K562 (cell line): ENCODE measurements around the gene ZNF69. TPM values are rescaled to one million over a fixed set of nuclear protein-coding genes. Genes with fewer than 3 reads are reported as not detected.

Source experiments
- ATAC-seq: fragments of 200-7000 bp; cut with Tn5 transposase; 3 replicates; pipeline ENCODE4 v1.9.1; 2020; ENCODE audit warnings: moderate library complexity
- BruUV-seq: library from RNA; stranded (reverse); fragments of 400-500 nt; replicated peaks from 2 replicates; lab custom pipeline; 2021; lab: Mats Ljungman, UMichigan
- CTCF ChIA-PET: fragments of 300-600 bp; formaldehyde crosslinking; extraction: SDS; loops from one replicate; lab custom pipeline; 2021; ENCODE audit warnings: low intra/inter-chr PET ratio; lab: Yijun Ruan, JAX
- POLR2A ChIA-PET: fragments of 300-600, 350-650 bp; sonication (Branson Sonifier 250); formaldehyde crosslinking; extraction: SDS; loops from one replicate; lab custom pipeline; 2021; ENCODE audit warnings: antibody characterized with exemption, inconsistent platforms; lab: Yijun Ruan, JAX
- DNase-seq, 4 experiments: peaks; one replicate each; pipeline versions ENCODE4 v3.0.0 to v3.0.0-alpha.2; 2011 to 2018; ENCODE audit warnings: low spot score in 3 of 4, mixed read lengths in 3 of 4; ENCODE audit errors: extremely low read depth in 1 of 4
- FAIRE-seq: peaks from 2 replicates; lab custom pipeline; 2011; peaks lifted over from hg19 to GRCh38; lab: Jason Lieb, UNC
- H2AFZ ChIP-seq: 2 replicates; pipeline ENCODE4 v1.6.0; 2011; ENCODE audit warnings: low read depth, low read length, control low read depth, inconsistent platforms
- H3K27ac ChIP-seq: fragments of 200-600 bp; 3 replicates; pipeline ENCODE4 v1.8.0; 2011; ENCODE audit warnings: low read depth, mild to moderate bottlenecking, control low read depth, inconsistent platforms, low read length, moderate library complexity, mixed read lengths; ENCODE audit errors: extremely low read depth
- H3K27me3 ChIP-seq, 2 experiments: fragments of 300-600 bp in 1 of 2; 2 replicates in 1 of 2; 3 replicates in 1 of 2; pipeline versions ENCODE4 v1.6.0 to v1.8.0; 2011; ENCODE audit warnings: inconsistent platforms in 2 of 2, low read length in 2 of 2, mild to moderate bottlenecking in 1 of 2, mixed read lengths in 1 of 2, moderate library complexity in 1 of 2; ENCODE audit not compliant: control insufficient read depth in 2 of 2, insufficient read depth in 2 of 2
- H3K36me3 ChIP-seq: fragments of 300-600 bp; 3 replicates; pipeline ENCODE4 v1.8.0; 2011; ENCODE audit warnings: mild to moderate bottlenecking, low read length, inconsistent platforms; ENCODE audit not compliant: control insufficient read depth, insufficient read depth
- H3K4me1 ChIP-seq, 2 experiments: fragments of 200-600 bp in 1 of 2; replicated peaks in 1 of 2; 2 replicates in 1 of 2; 3 replicates in 1 of 2; pipeline versions ENCODE4 v1.5.1 to v1.8.0; 2011; ENCODE audit warnings: inconsistent platforms in 2 of 2, low read length in 2 of 2, mild to moderate bottlenecking in 1 of 2, mixed read lengths in 1 of 2, moderate library complexity in 1 of 2; ENCODE audit not compliant: control insufficient read depth in 2 of 2, insufficient read depth in 2 of 2
- H3K4me2 ChIP-seq: 2 replicates; pipeline ENCODE4 v1.6.1; 2011; ENCODE audit warnings: low read length, control low read depth, inconsistent platforms, mixed read lengths; ENCODE audit not compliant: insufficient read depth
- H3K4me3 ChIP-seq: fragments of 200-600 bp; sonication (generic), shearing (Covaris generic); 2 replicates; pipeline ENCODE4 v1.5.1; 2016; ENCODE audit warnings: control low read depth, inconsistent platforms
- H3K79me2 ChIP-seq: fragments of 200-600 bp; 3 replicates; pipeline ENCODE4 v1.8.0; 2011; ENCODE audit warnings: low read length, inconsistent platforms; ENCODE audit not compliant: control insufficient read depth, insufficient read depth
- H3K9ac ChIP-seq, 2 experiments: 2 replicates each; pipeline versions ENCODE4 v1.6.0 to v1.6.1; 2011; ENCODE audit warnings: low read depth in 2 of 2, low read length in 2 of 2, control low read depth in 1 of 2, inconsistent platforms in 1 of 2, mild to moderate bottlenecking in 1 of 2, mixed read lengths in 1 of 2; ENCODE audit not compliant: insufficient read depth in 1 of 2
- H3K9me1 ChIP-seq: one replicate; pipeline ENCODE4 v1.6.0; 2011; ENCODE audit warnings: inconsistent platforms, mild to moderate bottlenecking, low read length, moderate library complexity; ENCODE audit not compliant: control insufficient read depth, insufficient read depth
- H3K9me3 ChIP-seq: replicated peaks from 2 replicates; pipeline ENCODE4 v1.5.1; 2011; ENCODE audit warnings: low read depth, low read length, inconsistent platforms; ENCODE audit not compliant: control insufficient read depth, insufficient read depth
- H4K20me1 ChIP-seq: replicated peaks from 2 replicates; pipeline ENCODE4 v1.6.1; 2011; ENCODE audit warnings: low read length, inconsistent platforms, mixed read lengths; ENCODE audit not compliant: control insufficient read depth, insufficient read depth
- MAFG ChIP-seq: fragments of 450-650 bp; conservative IDR thresholded peaks from 2 replicates; pipeline ENCODE4 v1.6.1; 2016; ENCODE audit warnings: missing genetic modification characterization, missing compliant biosample characterization
- MTA3 ChIP-seq: fragments of 450-650 bp; formaldehyde crosslinking; IDR thresholded peaks from 2 replicates; pipeline ENCODE4 v1.6.1; 2017; ENCODE audit warnings: mild to moderate bottlenecking, borderline replicate concordance
- TRIM28 ChIP-seq: fragments of 450-650 bp; IDR thresholded peaks from 2 replicates; pipeline ENCODE4 v1.6.1; 2017
- ZNF384 ChIP-seq: IDR thresholded peaks from 2 replicates; pipeline ENCODE4 v1.6.1; 2012; ENCODE audit warnings: low read depth, low read length, improper control_type of control experiment
- ZNF589 ChIP-seq: fragments of 200-800 bp; sonication (Bioruptor generic); IDR thresholded peaks from 2 replicates; pipeline ENCODE4 v1.6.1; 2016; ENCODE audit warnings: low read depth, missing genetic modification characterization, missing compliant biosample characterization
- ZNF79 ChIP-seq: fragments of 250-450 bp; sonication (Bioruptor Pico); IDR thresholded peaks from 2 replicates; pipeline ENCODE4 v1.4.0; 2020; ENCODE audit warnings: low read depth, mild to moderate bottlenecking, moderate library complexity
- WGBS: fragments of 100-300 bp; shearing (Covaris generic); methylation state at CpG from one replicate; pipeline ENCODE4 v1.1.6; 2016; ENCODE audit warnings: low coverage, mixed read lengths; ENCODE audit not compliant: insufficient coverage; ENCODE audit errors: missing lambda C conversion rate; 5-methylcytosine and 5-hydroxymethylcytosine counted together
- in situ Hi-C: fragments of 300-500 bp; cut with MboI; formaldehyde crosslinking; loops from 4 replicates; pipeline ENCODE4 v1.15.0; 2018; ENCODE audit warnings: inconsistent platforms, mixed read lengths
- intact Hi-C: fragments of 100-400 bp; cut with micrococcal nuclease; formaldehyde crosslinking; loops from 2 replicates; pipeline ENCODE4 v1.14.2; 2022
- polyA plus RNA-seq, 8 experiments: library from polyadenylated mRNA; depleted of rRNA in 4 of 8; stranded (reverse) in 5 of 8; unstranded in 3 of 8; fragments of >200 nt; fragmentation: Nextera tagmentation in 2 of 8; fragmentation: Illumina TruSeq in 1 of 8; extraction: Ambion mirVana in 2 of 8; extraction: Trizol in 1 of 8; gene quantifications; 2 replicates each; pipeline versions ENCODE4 v1.2.1 to v1.2.3, GENCODE V29; 2011 to 2014; ENCODE audit warnings: inconsistent platforms in 1 of 8, missing spikeins in 1 of 8
- total RNA-seq, 7 experiments: library from RNA; depleted of rRNA in 6 of 7; stranded (reverse); fragments of >200 nt in 6 of 7; fragmentation: Illumina TruSeq in 2 of 7; extraction: Trizol in 2 of 7; gene quantifications; 2 replicates each; pipeline versions ENCODE4 v1.2.1 to v1.2.3, GENCODE V29; 2011 to 2021; ENCODE audit warnings: low replicate concordance in 1 of 7
- TF ChIP-seq, protein P1 (sequence below), 2 experiments: IDR thresholded peaks; 2 replicates each; pipeline ENCODE4 v1.6.1; 2012; ENCODE audit warnings: improper control_type of control experiment in 2 of 2, low read depth in 2 of 2, low read length in 2 of 2, borderline replicate concordance in 1 of 2
- TF ChIP-seq, protein P2 (sequence below): sonication (generic); formaldehyde crosslinking; IDR thresholded peaks from 2 replicates; pipeline ENCODE4 v1.8.1; 2023; ENCODE audit warnings: mild to moderate bottlenecking, missing genetic modification reagents

The ZNF69 gene
- total and polyA plus RNA-seq, 9 of the 15 experiments (the other 6 are each of a cell fraction or from before 2014, with no cell fraction given), result 2.3 to 5.4 (median 3.6) TPM

DNA sequence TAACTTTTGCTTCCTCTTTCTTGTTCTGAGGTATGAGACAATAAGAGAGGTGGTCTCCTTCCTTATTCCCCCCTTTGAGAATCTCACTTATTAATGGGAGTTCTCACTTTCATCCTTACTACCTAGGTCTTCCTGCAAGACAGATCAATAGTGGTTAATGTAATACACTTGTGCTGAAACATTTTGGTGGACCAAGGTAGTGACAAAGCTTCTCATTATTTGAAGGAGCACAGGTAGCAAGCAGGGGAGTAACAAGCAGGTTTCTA lies 55.2 kb downstream of the ZNF69 start (continued):
- TF ChIP-seq, protein P1, sequence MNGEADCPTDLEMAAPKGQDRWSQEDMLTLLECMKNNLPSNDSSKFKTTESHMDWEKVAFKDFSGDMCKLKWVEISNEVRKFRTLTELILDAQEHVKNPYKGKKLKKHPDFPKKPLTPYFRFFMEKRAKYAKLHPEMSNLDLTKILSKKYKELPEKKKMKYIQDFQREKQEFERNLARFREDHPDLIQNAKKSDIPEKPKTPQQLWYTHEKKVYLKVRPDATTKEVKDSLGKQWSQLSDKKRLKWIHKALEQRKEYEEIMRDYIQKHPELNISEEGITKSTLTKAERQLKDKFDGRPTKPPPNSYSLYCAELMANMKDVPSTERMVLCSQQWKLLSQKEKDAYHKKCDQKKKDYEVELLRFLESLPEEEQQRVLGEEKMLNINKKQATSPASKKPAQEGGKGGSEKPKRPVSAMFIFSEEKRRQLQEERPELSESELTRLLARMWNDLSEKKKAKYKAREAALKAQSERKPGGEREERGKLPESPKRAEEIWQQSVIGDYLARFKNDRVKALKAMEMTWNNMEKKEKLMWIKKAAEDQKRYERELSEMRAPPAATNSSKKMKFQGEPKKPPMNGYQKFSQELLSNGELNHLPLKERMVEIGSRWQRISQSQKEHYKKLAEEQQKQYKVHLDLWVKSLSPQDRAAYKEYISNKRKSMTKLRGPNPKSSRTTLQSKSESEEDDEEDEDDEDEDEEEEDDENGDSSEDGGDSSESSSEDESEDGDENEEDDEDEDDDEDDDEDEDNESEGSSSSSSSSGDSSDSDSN (IDR thresholded peaks at IDR 0.05; ENCODE audit: borderline replicate concordance in 1 of 2, low read depth in 2 of 2, low read length in 2 of 2), result no peak
- TF ChIP-seq ZNF589 (CRISPR knock-in tag) (no peak), ZNF384 (no peak), TRIM28 (peak; percentile 93)
- TF ChIP-seq, protein P2, sequence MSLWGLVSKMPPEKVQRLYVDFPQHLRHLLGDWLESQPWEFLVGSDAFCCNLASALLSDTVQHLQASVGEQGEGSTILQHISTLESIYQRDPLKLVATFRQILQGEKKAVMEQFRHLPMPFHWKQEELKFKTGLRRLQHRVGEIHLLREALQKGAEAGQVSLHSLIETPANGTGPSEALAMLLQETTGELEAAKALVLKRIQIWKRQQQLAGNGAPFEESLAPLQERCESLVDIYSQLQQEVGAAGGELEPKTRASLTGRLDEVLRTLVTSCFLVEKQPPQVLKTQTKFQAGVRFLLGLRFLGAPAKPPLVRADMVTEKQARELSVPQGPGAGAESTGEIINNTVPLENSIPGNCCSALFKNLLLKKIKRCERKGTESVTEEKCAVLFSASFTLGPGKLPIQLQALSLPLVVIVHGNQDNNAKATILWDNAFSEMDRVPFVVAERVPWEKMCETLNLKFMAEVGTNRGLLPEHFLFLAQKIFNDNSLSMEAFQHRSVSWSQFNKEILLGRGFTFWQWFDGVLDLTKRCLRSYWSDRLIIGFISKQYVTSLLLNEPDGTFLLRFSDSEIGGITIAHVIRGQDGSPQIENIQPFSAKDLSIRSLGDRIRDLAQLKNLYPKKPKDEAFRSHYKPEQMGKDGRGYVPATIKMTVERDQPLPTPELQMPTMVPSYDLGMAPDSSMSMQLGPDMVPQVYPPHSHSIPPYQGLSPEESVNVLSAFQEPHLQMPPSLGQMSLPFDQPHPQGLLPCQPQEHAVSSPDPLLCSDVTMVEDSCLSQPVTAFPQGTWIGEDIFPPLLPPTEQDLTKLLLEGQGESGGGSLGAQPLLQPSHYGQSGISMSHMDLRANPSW (CRISPR knock-in tag), result no peak

DNA sequence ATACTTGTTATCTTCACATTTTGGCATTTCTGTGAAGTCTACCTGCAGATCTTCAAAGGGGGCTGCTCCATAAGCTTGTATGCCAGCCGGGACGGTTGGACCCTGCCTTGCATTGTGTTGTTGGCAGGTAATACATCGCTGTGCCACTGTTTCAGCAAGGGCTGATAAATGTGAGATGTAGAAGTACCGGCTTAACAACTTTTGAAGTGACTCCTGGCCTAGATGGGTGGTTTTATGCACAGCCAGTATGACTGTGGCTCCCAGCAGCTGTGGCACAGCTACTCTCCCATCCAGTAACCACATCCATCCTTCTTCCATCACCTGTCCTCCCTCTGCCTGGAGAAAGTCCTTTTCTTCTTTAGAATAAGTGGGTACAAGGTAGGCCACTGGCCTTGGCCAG lies 57.1 kb downstream of the ZNF69 start:
- no peaks in the 10 kb centered on the region for H3K27me3 ChIP-seq
- POLR2A ChIA-PET, result no interaction called here
- CTCF ChIA-PET, result no interaction called here
- no peaks in the 10 kb centered on the region for H3K4me1 ChIP-seq
- H3K9me3 ChIP-seq, result peaks cover 62% of the 10 kb centered on the region
- intact Hi-C loops, result no loop called here
- H3K4me3 ChIP-seq, result no peak overlapping the region
- ATAC-seq (no peak), FAIRE-seq (no peak)
- no TSS peak for BruUV-seq
- peaks cover 36% of the 10 kb centered on the region for H3K79me2 ChIP-seq
- H3K36me3 ChIP-seq, result peaks cover 61% of the 10 kb centered on the region
- no peak overlapping the region for H3K4me2 ChIP-seq
- no peaks in the 10 kb centered on the region for H3K9me1 ChIP-seq
- H2AFZ ChIP-seq, result no peak overlapping the region
- no peak overlapping the region for H3K9ac ChIP-seq
- TF ChIP-seq ZNF79 (CRISPR knock-in tag) (no peak), MAFG (tag) (no peak), MTA3 (no peak)
- TF ChIP-seq, all 486 proteins: peak for 0
- H3K27ac ChIP-seq, result no peak overlapping the region
- 98% methylated on average over 4 of the region's 4 CpGs for WGBS
- DNase-seq, result no peak
- in situ Hi-C loops, result no loop called here
- H4K20me1 ChIP-seq, result no peaks in the 10 kb centered on the region
